Transverse colon (tissue), 4 donors: ENCODE data around the gene IGFLR1.

Source experiments
- POLR2A ChIP-seq: fragments of 450-650 bp; IDR thresholded peaks from one replicate; pipeline ENCODE4 v1.6.1; 2016; ENCODE audit warnings: antibody characterized with exemption, mild to moderate bottlenecking, moderate library complexity
- POLR2AphosphoS5 ChIP-seq, 3 donors: sonication (generic); formaldehyde crosslinking; IDR thresholded peaks; one replicate each; pipeline ENCODE4 v1.6.1; 2016; ENCODE audit warnings: antibody characterized with exemption in 3 of 3
- TF ChIP-seq, protein P1 (sequence below), 5 experiments: fragments of 200-600 bp in 3 of 5; fragments of 450-650 bp in 2 of 5; sonication (generic) in 3 of 5; IDR thresholded peaks; 1 replicate in 2 of 5; 2 replicates in 3 of 5; pipeline ENCODE4 v1.5.1; 2016 to 2017; ENCODE audit warnings: antibody characterized with exemption in 5 of 5, inconsistent platforms in 3 of 5, mild to moderate bottlenecking in 2 of 5, moderate library complexity in 1 of 5

DNA sequence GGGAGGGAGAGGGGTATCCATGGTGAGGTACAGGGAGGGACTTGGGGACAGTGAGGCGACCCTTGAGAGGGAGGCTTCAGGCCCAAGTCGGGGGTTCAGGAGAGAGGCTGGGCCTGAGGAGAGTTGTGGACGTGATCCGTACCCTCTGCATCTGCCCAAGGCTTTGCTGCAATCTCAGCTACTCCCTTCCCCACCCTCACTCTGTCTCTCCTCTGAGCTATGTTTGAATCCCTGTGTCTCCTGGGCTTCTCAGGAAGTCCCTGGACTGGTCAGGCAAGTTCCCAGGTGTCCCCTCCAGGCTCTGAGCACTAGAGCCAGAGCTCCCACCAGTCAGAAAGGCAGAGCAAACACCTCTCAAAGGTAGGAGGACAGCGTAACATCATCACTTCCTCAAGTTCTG is 7.9 kb upstream of the IGFLR1 start:
- TF ChIP-seq POLR2AphosphoS5 (IDR thresholded peaks at IDR 0.05) = no peak
- TF ChIP-seq, protein P1, sequence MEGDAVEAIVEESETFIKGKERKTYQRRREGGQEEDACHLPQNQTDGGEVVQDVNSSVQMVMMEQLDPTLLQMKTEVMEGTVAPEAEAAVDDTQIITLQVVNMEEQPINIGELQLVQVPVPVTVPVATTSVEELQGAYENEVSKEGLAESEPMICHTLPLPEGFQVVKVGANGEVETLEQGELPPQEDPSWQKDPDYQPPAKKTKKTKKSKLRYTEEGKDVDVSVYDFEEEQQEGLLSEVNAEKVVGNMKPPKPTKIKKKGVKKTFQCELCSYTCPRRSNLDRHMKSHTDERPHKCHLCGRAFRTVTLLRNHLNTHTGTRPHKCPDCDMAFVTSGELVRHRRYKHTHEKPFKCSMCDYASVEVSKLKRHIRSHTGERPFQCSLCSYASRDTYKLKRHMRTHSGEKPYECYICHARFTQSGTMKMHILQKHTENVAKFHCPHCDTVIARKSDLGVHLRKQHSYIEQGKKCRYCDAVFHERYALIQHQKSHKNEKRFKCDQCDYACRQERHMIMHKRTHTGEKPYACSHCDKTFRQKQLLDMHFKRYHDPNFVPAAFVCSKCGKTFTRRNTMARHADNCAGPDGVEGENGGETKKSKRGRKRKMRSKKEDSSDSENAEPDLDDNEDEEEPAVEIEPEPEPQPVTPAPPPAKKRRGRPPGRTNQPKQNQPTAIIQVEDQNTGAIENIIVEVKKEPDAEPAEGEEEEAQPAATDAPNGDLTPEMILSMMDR (IDR thresholded peaks at IDR 0.05) = no peak
- no peak for TF ChIP-seq POLR2A
